ENCODE data around the gene HNRNPLL. TPM values are rescaled to one million over a fixed set of nuclear protein-coding genes. Genes with fewer than 3 reads are reported as not detected.

HNRNPLL gene
- total RNA-seq, 3 donors from 2014 or later = 48.3 to 75.1 (median 57.0) TPM

- DNase-seq (ENCODE audit: low spot score in 2 of 2) = no peak
- no peaks in the 10 kb centered on the region for H3K9me3 ChIP-seq
- intact Hi-C loops (cut with DNase I; ENCODE audit: low total_unique reads) = no loop called here
- no peaks in the 10 kb centered on the region for H3K36me3 ChIP-seq
- no peaks in the 10 kb centered on the region for H3K27me3 ChIP-seq
- no peaks in the 10 kb centered on the region for H3K4me1 ChIP-seq
- no peak overlapping the region for H3K4me3 ChIP-seq
- TF ChIP-seq POLR2A (IDR thresholded peaks at IDR 0.05) = no peak
- H3K27ac ChIP-seq = no peak overlapping the region
These were observed 6.0 kb upstream of the HNRNPLL start for GRCh38 chr2:38608755-38609154.

GRCh38 chr2:38605298-38605830 is 2.6 kb upstream of the HNRNPLL start:
- intact Hi-C loops (cut with DNase I; ENCODE audit: low total_unique reads) = no loop called here
- Histone ChIP-seq H3K4me3 (no peak overlapping the region), H3K36me3 (no peaks in the 10 kb centered on the region), H3K27ac (no peak overlapping the region), H3K4me1 (peaks cover 0 to 5% of the 10 kb centered on the region in 2 donors), H3K9me3 (no peaks in the 10 kb centered on the region), H3K27me3 (no peaks in the 10 kb centered on the region)
- TF ChIP-seq POLR2AphosphoS5 (IDR thresholded peaks at IDR 0.05) (no peak), POLR2A (IDR thresholded peaks at IDR 0.05) (no peak), CTCF (IDR thresholded peaks at IDR 0.05) (no peak)
- DNase-seq (ENCODE audit: low spot score in 2 of 2) = no peak

GRCh38 chr2:38603402-38604290 is 918 bp upstream of the HNRNPLL start:
- DNase-seq (ENCODE audit: low spot score in 2 of 2) = peak; percentile 44 to 78
- peak overlapping the region; percentile 99 to 100 for H3K27ac ChIP-seq

GRCh38 chr2:38602136-38602731 is 494 bp downstream of the HNRNPLL start:
- Histone ChIP-seq H3K27ac (peak overlapping the region; percentile 99 to 100), H3K4me3 (peak overlapping the region; percentile 88 to 98 (median 96)), H3K27me3 (no peaks in the 10 kb centered on the region), H3K36me3 (no peaks in the 10 kb centered on the region), H3K9me3 (no peaks in the 10 kb centered on the region), H3K4me1 (peaks cover 0 to 9% of the 10 kb centered on the region in 2 donors)
- intact Hi-C loops (cut with DNase I; ENCODE audit: low total_unique reads) = no loop called here
- DNase-seq (ENCODE audit: low spot score in 2 of 2) = peak; percentile 23 to 65
- TF ChIP-seq POLR2A (IDR thresholded peaks at IDR 0.05) = no peak
- TF ChIP-seq POLR2AphosphoS5 (IDR thresholded peaks at IDR 0.05) = peak in 1 of 3 donors; percentile 13

More at GRCh38 chr2:38603402-38604290, 918 bp upstream of the HNRNPLL start:
- no peaks in the 10 kb centered on the region for H3K36me3 ChIP-seq
- intact Hi-C loops (cut with DNase I; ENCODE audit: low total_unique reads) = no loop called here
- no peaks in the 10 kb centered on the region for H3K27me3 ChIP-seq
- H3K4me3 ChIP-seq = peak overlapping the region; percentile 88 to 98 (median 96)
- H3K4me1 ChIP-seq = peaks cover 0 to 8% of the 10 kb centered on the region in 2 donors
- peak in 2 of 3 donors; percentile 80 to 87 for TF ChIP-seq CTCF (IDR thresholded peaks at IDR 0.05)
- no peak for TF ChIP-seq POLR2A (IDR thresholded peaks at IDR 0.05)
- peak in 2 of 3 donors; percentile 25 to 46 for TF ChIP-seq POLR2AphosphoS5 (IDR thresholded peaks at IDR 0.05)
- H3K9me3 ChIP-seq = no peaks in the 10 kb centered on the region

- TF ChIP-seq POLR2A (IDR thresholded peaks at IDR 0.05) = no peak
- TF ChIP-seq POLR2AphosphoS5 (IDR thresholded peaks at IDR 0.05) = no peak
- TF ChIP-seq CTCF (IDR thresholded peaks at IDR 0.05) = no peak
- peak overlapping the region; percentile 88 to 98 (median 96) for H3K4me3 ChIP-seq
- intact Hi-C loops (cut with DNase I; ENCODE audit: low total_unique reads) = no loop called here
- no peaks in the 10 kb centered on the region for H3K36me3 ChIP-seq
- no peaks in the 10 kb centered on the region for H3K27me3 ChIP-seq
- peak overlapping the region; percentile 99 to 100 for H3K27ac ChIP-seq
- no peak for DNase-seq (ENCODE audit: low spot score in 2 of 2)
- no peaks in the 10 kb centered on the region for H3K9me3 ChIP-seq
- H3K4me1 ChIP-seq = peaks cover 0 to 9% of the 10 kb centered on the region in 2 donors
These were observed 1.1 kb downstream of the HNRNPLL start for GRCh38 chr2:38601463-38602135.
